B cell (primary cell): ENCODE measurements around the gene CYB5D1. TPM values are rescaled to one million over a fixed set of nuclear protein-coding genes. Genes with fewer than 3 reads are reported as not detected.
A peak's percentile ranks its signal among the peaks of the same experiment; 100 is the strongest.

Source experiments
- ATAC-seq: fragments of 200-7000 bp; cut with Tn5 transposase; one replicate; pipeline ENCODE4 v1.10.0; 2021; ENCODE audit warnings: low read depth, mild to moderate bottlenecking, moderate number of reproducible peaks, moderate library complexity
- CTCF ChIA-PET: fragments of 350-600 bp; sonication (Branson Sonifier 250); formaldehyde crosslinking; loops from one replicate; lab custom pipeline; 2021; ENCODE audit warnings: antibody characterized with exemption, inconsistent platforms; lab: Charles Lee
- POLR2A ChIA-PET: fragments of 350-600 bp; sonication (Branson Sonifier 250); formaldehyde crosslinking; loops from one replicate; lab custom pipeline; 2021; ENCODE audit warnings: antibody characterized with exemption; lab: Charles Lee
- DNase-seq: peaks from one replicate; pipeline ENCODE4 v3.0.0; 2013
- H2AFZ ChIP-seq: 2 replicates; pipeline ENCODE4 v1.6.1; 2012; ENCODE audit warnings: mild to moderate bottlenecking, low read depth, low read length; ENCODE audit not compliant: insufficient read depth, poor library complexity, severe bottlenecking
- H3K27ac ChIP-seq, 2 donors: 1 replicate in 1 of 2; 2 replicates in 1 of 2; pipeline ENCODE4 v1.5.1; 2012 to 2013; ENCODE audit warnings: low read length in 2 of 2, mild to moderate bottlenecking in 2 of 2, moderate library complexity in 1 of 2
- H3K27me3 ChIP-seq, 4 experiments: fragments of 200-600 bp in 1 of 4; sonication (generic) in 1 of 4; replicated peaks in 1 of 4; 1 replicate in 2 of 4; 2 replicates in 2 of 4; pipeline versions ENCODE4 v1.6.1 to v1.7.0; 2013 to 2016; ENCODE audit warnings: low read length in 3 of 4, mild to moderate bottlenecking in 2 of 4, mixed read lengths in 1 of 4, moderate library complexity in 1 of 4; ENCODE audit not compliant: insufficient read depth in 4 of 4, control insufficient read depth in 3 of 4; ENCODE audit errors: control extremely low read depth in 1 of 4
- H3K36me3 ChIP-seq, 2 experiments: replicated peaks in 1 of 2; 1 replicate in 1 of 2; 2 replicates in 1 of 2; pipeline versions ENCODE4 v1.6.1 to v1.7.1; 2013; ENCODE audit warnings: low read length in 1 of 2; ENCODE audit not compliant: insufficient read depth in 2 of 2, control insufficient read depth in 1 of 2; ENCODE audit errors: control extremely low read depth in 1 of 2, extremely low read depth in 1 of 2
- H3K4me1 ChIP-seq, 2 donors: fragments of 200-600 bp in 1 of 2; sonication (generic) in 1 of 2; 1 replicate in 1 of 2; 2 replicates in 1 of 2; pipeline versions ENCODE4 v1.5.1 to v1.6.1; 2013 to 2017; ENCODE audit warnings: low read length in 2 of 2; ENCODE audit not compliant: control insufficient read depth in 2 of 2, insufficient read depth in 2 of 2
- H3K4me2 ChIP-seq: replicated peaks from 2 replicates; pipeline ENCODE3; 2012; ENCODE audit warnings: mild to moderate bottlenecking, low read depth, low read length; ENCODE audit not compliant: poor library complexity, severe bottlenecking
- H3K4me3 ChIP-seq, 5 experiments: fragments of 200-600 bp in 1 of 5; sonication (generic) in 1 of 5; 1 replicate in 3 of 5; 2 replicates in 2 of 5; pipeline versions ENCODE4 v1.5.1 to v1.7.0; 2011 to 2016; ENCODE audit warnings: low read length in 4 of 5, mild to moderate bottlenecking in 4 of 5, low read depth in 2 of 5, control low read depth in 1 of 5, moderate library complexity in 1 of 5; ENCODE audit not compliant: insufficient read depth in 1 of 5; ENCODE audit errors: control extremely low read depth in 1 of 5, extremely low read depth in 1 of 5
- H3K79me2 ChIP-seq: fragments of 200-600 bp; sonication (generic); one replicate; pipeline ENCODE4 v1.6.0; 2016; ENCODE audit warnings: low read length; ENCODE audit not compliant: control insufficient read depth, insufficient read depth
- H3K9ac ChIP-seq: fragments of 200-600 bp; sonication (generic); 2 replicates; pipeline ENCODE4 v1.6.1; 2017; ENCODE audit warnings: mild to moderate bottlenecking, low read length, moderate library complexity
- H3K9me3 ChIP-seq, 3 donors: one replicate each; pipeline versions ENCODE4 v1.6.1 to v1.7.1; 2013; ENCODE audit warnings: low read length in 2 of 3; ENCODE audit not compliant: control insufficient read depth in 2 of 3, insufficient read depth in 1 of 3; ENCODE audit errors: control extremely low read depth in 1 of 3
- H4K20me1 ChIP-seq: 2 replicates; pipeline ENCODE4 v1.6.0; 2012; ENCODE audit warnings: mild to moderate bottlenecking, low read length; ENCODE audit not compliant: insufficient read depth, control insufficient read depth, poor library complexity, severe bottlenecking
- H3K27ac Mint-ChIP-seq: one replicate; pipeline ENCODE4 v1.8.0; 2021; ENCODE audit warnings: mixed read lengths
- H3K27me3 Mint-ChIP-seq: one replicate; pipeline ENCODE4 v1.8.0; 2021; ENCODE audit warnings: mixed read lengths
- H3K4me1 Mint-ChIP-seq: one replicate; pipeline ENCODE4 v1.8.0; 2021; ENCODE audit warnings: mixed read lengths
- H3K4me3 Mint-ChIP-seq: one replicate; pipeline ENCODE4 v1.8.0; 2021; ENCODE audit warnings: mixed read lengths
- H3K9me3 Mint-ChIP-seq: one replicate; pipeline ENCODE4 v1.8.0; 2022; ENCODE audit warnings: mixed read lengths; ENCODE audit not compliant: insufficient read depth
- CTCF ChIP-seq: fragments of 200-600 bp; IDR thresholded peaks from one replicate; pipeline ENCODE4 v1.8.0; 2022; ENCODE audit warnings: antibody characterized with exemption, mild to moderate bottlenecking
- EZH2 ChIP-seq: IDR thresholded peaks from 2 replicates; pipeline ENCODE4 v1.6.1; 2012; ENCODE audit warnings: borderline replicate concordance, low read depth, mild to moderate bottlenecking, moderate library complexity, low read length; ENCODE audit not compliant: insufficient read depth, poor library complexity, severe bottlenecking
- WGBS: methylation state at CpG from one replicate; pipeline ENCODE4 v1.1.5; 2013; ENCODE audit warnings: missing lambda C conversion rate; ENCODE audit not compliant: insufficient coverage; 5-methylcytosine and 5-hydroxymethylcytosine counted together
- intact Hi-C: fragments of 100-400 bp; cut with micrococcal nuclease; formaldehyde crosslinking; loops from one replicate; pipeline ENCODE4 v1.10.0; 2022
- polyA plus RNA-seq: library from polyadenylated mRNA; depleted of rRNA; stranded (reverse); fragments of >200 nt; gene quantifications from 2 replicates; pipeline ENCODE4 v1.2.3, GENCODE V29; 2012
- total RNA-seq, 2 donors: library from RNA; stranded (reverse); fragments of 120-200 nt in 1 of 2; gene quantifications; 1 replicate in 1 of 2; 2 replicates in 1 of 2; pipeline versions ENCODE4 v1.2.3 to v1.2.4, GENCODE V29; 2013 to 2022

The CYB5D1 gene
- total and polyA plus RNA-seq, 2 donors (not counting 1 experiment from before 2014, with no cell fraction given) = 6.3 to 10.2 TPM

- H3K4me3 Mint-ChIP-seq = peak overlapping the region; percentile 99
- intact Hi-C loops = loop anchor here (10.0 kb wide), 2 partner anchors 824 to 1184 kb away; partner anchors contain the start of genes C17orf100, MED31 and RNASEK
- 32% methylated on average over 8 of the region's 12 CpGs for WGBS
- Histone ChIP-seq H4K20me1 (peaks cover 30% of the 10 kb centered on the region), H3K79me2 (peaks cover 24% of the 10 kb centered on the region), H3K4me2 (peak overlapping the region; percentile 99), H3K27me3 (no peaks in the 10 kb centered on the region), H3K9me3 (peaks cover 0 to 4% (median 0%) of the 10 kb centered on the region in 3 donors), H3K4me1 (peaks cover 45 to 76% of the 10 kb centered on the region in 2 donors), H3K4me3 (peak overlapping the region in 2 of 5 experiments; percentile 16), H2AFZ (no peak overlapping the region), H3K9ac (no peak overlapping the region), H3K27ac (peak overlapping the region; percentile 11 to 100), H3K36me3 (no peaks in the 10 kb centered on the region)
- peaks cover 63% of the 10 kb centered on the region for H3K4me1 Mint-ChIP-seq
- ChIA-PET CTCF (interaction anchor here (0.5 to 5.3 kb wide), 15 partner anchors 11 to 572 kb away, joined by 3 to 53 read pairs (median 4); partner anchors contain the start of genes CNTROB, CYB5D1, NAA38 and RNF227), POLR2A (interaction anchor here (1.4 kb wide), 1 partner anchor 19 kb away, joined by 5 read pairs; the partner anchor contains the start of genes CYB5D1 and NAA38)
- TF ChIP-seq CTCF = no peak
- TF ChIP-seq EZH2 = no peak
- no peaks in the 10 kb centered on the region for H3K9me3 Mint-ChIP-seq
- peak; percentile 62 for DNase-seq
- H3K27me3 Mint-ChIP-seq = peaks cover 3% of the 10 kb centered on the region
- ATAC-seq = no peak
- H3K27ac Mint-ChIP-seq = peak overlapping the region; percentile 70
These were observed 19.4 kb upstream of the CYB5D1 start for GRCh38 chr17:7838090-7839075.
